HCT116 (cell line): ENCODE results near the gene MEF2D. TPM values are rescaled to one million over a fixed set of nuclear protein-coding genes. Genes with fewer than 3 reads are reported as not detected.

Experiments
- ATAC-seq: fragments of 200-7000 bp; cut with Tn5 transposase; 2 replicates; pipeline ENCODE4 v1.9.1; 2020; ENCODE audit warnings: mild to moderate bottlenecking, moderate library complexity
- BruUV-seq: library from RNA; stranded (reverse); fragments of 400-500 nt; replicated peaks from 2 replicates; lab custom pipeline; 2021; lab: Mats Ljungman, UMichigan
- CTCF ChIA-PET: fragments of 300-600 bp; sonication (Branson Sonifier 250); formaldehyde crosslinking; loops from one replicate; lab custom pipeline; 2021; ENCODE audit warnings: antibody characterized with exemption; lab: Charles Lee
- POLR2A ChIA-PET: fragments of 300-600, 350-600 bp; sonication (Branson Sonifier 250); formaldehyde crosslinking; loops from one replicate; lab custom pipeline; 2021; ENCODE audit warnings: antibody characterized with exemption; lab: Charles Lee
- RAD21 ChIA-PET, 2 experiments: fragments of 300-600 bp; sonication (Branson Sonifier 250); formaldehyde crosslinking; loops; one replicate each; lab custom pipeline; 2023; ENCODE audit warnings: low total read pairs in 2 of 2; ENCODE audit not compliant: uncharacterized antibody in 2 of 2, unreplicated experiment in 2 of 2, low non-redundant PET in 1 of 2; lab: Charles Lee
- DNase-seq: peaks from one replicate; pipeline ENCODE4 v3.0.0-alpha.2; 2010; ENCODE audit warnings: low read depth, low spot score
- H2AFZ ChIP-seq: fragments of 200-600 bp; shearing (Covaris generic), sonication (generic); 2 replicates; pipeline ENCODE4 v1.6.1; 2017; ENCODE audit warnings: low read depth, mixed run types, mixed read lengths, antibody characterized with exemption, low read length; ENCODE audit not compliant: poor library complexity, severe bottlenecking
- H3K27ac ChIP-seq: 2 replicates; pipeline ENCODE4 v1.5.1; 2012; ENCODE audit warnings: low read depth, low read length
- H3K27me3 ChIP-seq: fragments of 200-600 bp; sonication (generic); 2 replicates; pipeline ENCODE4 v1.6.1; 2016; ENCODE audit warnings: mixed run types, low read length, mixed read lengths; ENCODE audit not compliant: insufficient read depth
- H3K36me3 ChIP-seq, 2 experiments: fragments of 200-500 bp in 1 of 2; fragments of 200-600 bp in 1 of 2; sonication (Bioruptor generic) in 1 of 2; sonication (generic) in 1 of 2; 2 replicates each; pipeline versions ENCODE4 v1.5.1 to v1.6.1; 2014 to 2016; ENCODE audit warnings: low read length in 2 of 2, inconsistent platforms in 1 of 2, mixed read lengths in 1 of 2, mixed run types in 1 of 2; ENCODE audit not compliant: insufficient read depth in 2 of 2, control insufficient read depth in 1 of 2
- H3K4me1 ChIP-seq, 2 experiments: fragments of 200-600 bp in 1 of 2; sonication (generic) in 1 of 2; 2 replicates each; pipeline versions ENCODE4 v1.5.1 to v1.6.1; 2012 to 2017; ENCODE audit warnings: low read length in 2 of 2, inconsistent platforms in 1 of 2, mild to moderate bottlenecking in 1 of 2, mixed read lengths in 1 of 2, mixed run types in 1 of 2, moderate library complexity in 1 of 2; ENCODE audit not compliant: insufficient read depth in 2 of 2, control insufficient read depth in 1 of 2
- H3K4me2 ChIP-seq: fragments of 200-600 bp; sonication (generic); 2 replicates; pipeline ENCODE4 v1.6.1; 2017; ENCODE audit warnings: mixed run types, low read length, mixed read lengths
- H3K4me3 ChIP-seq, 2 experiments: fragments of 200-600 bp in 1 of 2; sonication (generic) in 1 of 2; replicated peaks in 1 of 2; 2 replicates each; pipeline ENCODE4 v1.5.1; 2011 to 2016; ENCODE audit warnings: low read length in 2 of 2, control low read depth in 1 of 2, low read depth in 1 of 2, mild to moderate bottlenecking in 1 of 2, mixed read lengths in 1 of 2, mixed run types in 1 of 2
- H3K79me2 ChIP-seq: fragments of 200-600 bp; sonication (generic); 2 replicates; pipeline ENCODE4 v1.6.1; 2017; ENCODE audit warnings: mild to moderate bottlenecking, mixed run types, low read length, moderate library complexity, mixed read lengths; ENCODE audit not compliant: insufficient read depth
- H3K9ac ChIP-seq: fragments of 200-600 bp; sonication (generic); 2 replicates; pipeline ENCODE4 v1.6.1; 2016; ENCODE audit warnings: low read length, mixed read lengths
- H3K9me2 ChIP-seq: fragments of 200-600 bp; sonication (generic), shearing (Covaris generic); 2 replicates; pipeline ENCODE4 v1.6.1; 2017; ENCODE audit warnings: mixed run types, mild to moderate bottlenecking, moderate library complexity; ENCODE audit not compliant: insufficient read depth
- H3K9me3 ChIP-seq, 2 experiments: fragments of 200-500 bp in 1 of 2; fragments of 200-600 bp in 1 of 2; sonication (Bioruptor generic) in 1 of 2; sonication (generic) in 1 of 2; 2 replicates each; pipeline ENCODE4 v1.6.1; 2014 to 2017; ENCODE audit warnings: low read length in 2 of 2, mixed read lengths in 2 of 2, inconsistent platforms in 1 of 2, low read depth in 1 of 2, mild to moderate bottlenecking in 1 of 2, mixed run types in 1 of 2, moderate library complexity in 1 of 2; ENCODE audit not compliant: control insufficient read depth in 1 of 2, insufficient read depth in 1 of 2
- H4K20me1 ChIP-seq: fragments of 200-600 bp; sonication (generic), shearing (Covaris generic); 2 replicates; pipeline ENCODE4 v1.6.1; 2017; ENCODE audit warnings: mixed run types, mild to moderate bottlenecking, moderate library complexity; ENCODE audit not compliant: insufficient read depth
- CEBPB ChIP-seq: IDR thresholded peaks from 2 replicates; pipeline ENCODE4 v1.6.1; 2012; ENCODE audit warnings: low read depth
- JUND ChIP-seq: IDR thresholded peaks from 2 replicates; pipeline ENCODE4 v1.6.1; 2012
- POLR2A ChIP-seq: IDR thresholded peaks from 2 replicates; pipeline ENCODE4 v1.7.0; 2011; ENCODE audit warnings: borderline replicate concordance; ENCODE audit not compliant: insufficient read depth, insufficient read length; ENCODE audit errors: extremely low read depth
- SIN3A ChIP-seq: IDR thresholded peaks from 2 replicates; pipeline ENCODE4 v1.6.1; 2012; ENCODE audit warnings: low read depth
- SP1 ChIP-seq: IDR thresholded peaks from 2 replicates; pipeline ENCODE4 v1.6.1; 2012; ENCODE audit warnings: low read depth
- SRF ChIP-seq: IDR thresholded peaks from 2 replicates; pipeline ENCODE4 v1.6.1; 2012; ENCODE audit warnings: low read depth
- ZFX ChIP-seq: fragments of 450-650 bp; IDR thresholded peaks from 2 replicates; pipeline ENCODE4 v1.6.1; 2017
- intact Hi-C: fragments of 100-400 bp; cut with micrococcal nuclease; formaldehyde crosslinking; loops from 2 replicates; pipeline ENCODE4 v1.10.0; 2022
- total RNA-seq: library from RNA; stranded (reverse); gene quantifications from one replicate; pipeline ENCODE4 v1.2.1, GENCODE V29; 2021; ENCODE audit not compliant: unreplicated experiment
- TF ChIP-seq, protein P1 (sequence below): IDR thresholded peaks from 2 replicates; pipeline ENCODE4 v1.6.1; 2011; ENCODE audit warnings: mild to moderate bottlenecking, low read length, moderate library complexity; ENCODE audit not compliant: insufficient replicate concordance; ENCODE audit errors: extremely low read depth
- TF ChIP-seq, protein P2 (sequence below): IDR thresholded peaks from 2 replicates; pipeline ENCODE4 v1.6.1; 2012
- TF ChIP-seq, protein P3 (sequence below): IDR thresholded peaks from 2 replicates; pipeline ENCODE4 v1.6.1; 2012; ENCODE audit warnings: low read depth
- TF ChIP-seq, protein P4 (sequence below): IDR thresholded peaks from 2 replicates; pipeline ENCODE4 v1.6.1; 2012
- TF ChIP-seq, protein P5 (sequence below), 3 experiments: fragments of 200-600 bp in 1 of 3; sonication (generic) in 1 of 3; IDR thresholded peaks in 2 of 3; conservative IDR thresholded peaks in 1 of 3; 2 replicates each; pipeline ENCODE4 v1.5.1; 2012 to 2017; ENCODE audit warnings: low read depth in 2 of 3, low read length in 2 of 3, antibody characterized with exemption in 1 of 3, borderline replicate concordance in 1 of 3, control low read depth in 1 of 3, mild to moderate bottlenecking in 1 of 3, mixed read lengths in 1 of 3, mixed run types in 1 of 3, moderate library complexity in 1 of 3; ENCODE audit not compliant: insufficient read depth in 1 of 3

MEF2D gene
- total RNA-seq, 1 experiment from 2014 or later, result 44.2 TPM

DNA sequence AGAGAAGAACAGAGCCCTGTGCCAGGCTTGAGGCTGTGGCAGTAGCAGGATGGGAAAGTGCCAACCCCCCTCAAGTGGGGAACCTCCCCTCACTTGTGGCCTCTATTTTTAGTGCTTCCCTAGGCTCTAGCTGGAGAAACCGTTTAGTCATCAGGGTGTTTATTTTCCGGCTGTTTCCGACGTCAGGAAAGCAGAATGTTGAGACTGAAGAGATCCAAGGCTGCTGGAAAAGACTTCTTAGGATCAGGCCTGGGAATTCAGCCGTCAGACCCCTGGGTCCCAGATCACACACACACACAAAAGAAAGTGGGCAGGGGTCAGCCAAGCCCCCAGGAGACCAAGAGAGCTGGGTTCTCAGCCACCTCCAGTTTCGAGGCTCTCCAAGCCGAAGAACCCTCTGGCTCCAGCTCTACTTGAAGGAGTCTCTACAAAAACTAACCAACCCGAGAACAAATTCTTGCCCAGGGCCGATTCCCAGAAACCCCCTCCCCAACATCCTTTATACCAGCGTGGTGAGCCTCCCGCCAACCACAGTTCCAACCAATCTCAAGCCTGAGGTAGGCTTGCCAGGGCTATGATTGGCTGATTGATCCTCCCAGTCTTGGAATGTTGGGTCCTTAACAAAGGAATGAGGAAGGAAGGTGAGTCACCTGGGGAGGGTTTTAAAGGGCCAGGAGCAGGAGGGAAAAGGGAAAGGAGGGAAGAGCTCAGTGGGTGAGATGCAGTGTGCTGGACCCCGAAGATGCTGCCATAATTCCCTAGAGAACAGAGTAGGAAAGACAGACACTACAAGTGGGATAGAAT is 2.5 kb upstream of the MEF2D start (continued):
- TF ChIP-seq, protein P1, sequence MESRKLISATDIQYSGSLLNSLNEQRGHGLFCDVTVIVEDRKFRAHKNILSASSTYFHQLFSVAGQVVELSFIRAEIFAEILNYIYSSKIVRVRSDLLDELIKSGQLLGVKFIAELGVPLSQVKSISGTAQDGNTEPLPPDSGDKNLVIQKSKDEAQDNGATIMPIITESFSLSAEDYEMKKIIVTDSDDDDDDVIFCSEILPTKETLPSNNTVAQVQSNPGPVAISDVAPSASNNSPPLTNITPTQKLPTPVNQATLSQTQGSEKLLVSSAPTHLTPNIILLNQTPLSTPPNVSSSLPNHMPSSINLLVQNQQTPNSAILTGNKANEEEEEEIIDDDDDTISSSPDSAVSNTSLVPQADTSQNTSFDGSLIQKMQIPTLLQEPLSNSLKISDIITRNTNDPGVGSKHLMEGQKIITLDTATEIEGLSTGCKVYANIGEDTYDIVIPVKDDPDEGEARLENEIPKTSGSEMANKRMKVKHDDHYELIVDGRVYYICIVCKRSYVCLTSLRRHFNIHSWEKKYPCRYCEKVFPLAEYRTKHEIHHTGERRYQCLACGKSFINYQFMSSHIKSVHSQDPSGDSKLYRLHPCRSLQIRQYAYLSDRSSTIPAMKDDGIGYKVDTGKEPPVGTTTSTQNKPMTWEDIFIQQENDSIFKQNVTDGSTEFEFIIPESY, result no peak

DNA sequence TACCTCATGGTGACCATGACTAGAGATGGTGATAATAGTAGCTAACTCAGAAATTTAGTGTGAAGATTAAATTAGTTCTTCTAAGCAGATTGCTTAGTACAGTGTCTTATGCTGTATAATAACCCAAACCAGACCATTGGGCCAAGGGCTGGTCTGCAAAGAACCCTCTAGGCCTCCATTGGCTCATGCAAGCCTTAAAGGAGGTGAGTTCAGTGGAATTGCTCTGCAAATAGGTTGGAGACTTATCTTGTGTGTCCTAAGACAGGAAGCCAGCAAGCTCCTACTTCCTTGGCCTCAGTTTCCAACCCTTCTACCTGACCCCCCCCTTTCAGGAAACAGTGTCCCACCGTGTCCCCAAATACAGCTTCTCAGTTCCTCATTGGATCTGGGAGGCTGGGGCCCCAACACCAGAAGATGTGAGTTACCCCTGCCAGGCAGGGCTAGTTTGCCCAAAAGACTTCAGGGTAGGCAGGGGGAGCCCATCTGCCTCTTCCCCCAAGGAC is 1.9 kb upstream of the MEF2D start:
- ChIA-PET POLR2A (interaction anchor here (0.6 to 1.3 kb wide), 4 partner anchors 17 to 165 kb away, joined by 3 to 6 read pairs (median 3); no protein-coding TSS in a partner anchor), CTCF (interaction anchor here (1.3 to 2.2 kb wide), 2 partner anchors 22 to 57 kb away, joined by 6 to 11 read pairs; no protein-coding TSS in a partner anchor), RAD21 (interaction anchor here in 1 of 2 experiments (0.6 to 1.0 kb wide), 2 partner anchors 23 to 45 kb away, joined by 3 to 7 read pairs; no protein-coding TSS in a partner anchor)
- Histone ChIP-seq H4K20me1 (no peaks in the 10 kb centered on the region), H3K4me2 (peak overlapping the region; percentile 93), H3K9me2 (no peaks in the 10 kb centered on the region), H3K27me3 (no peaks in the 10 kb centered on the region), H3K9me3 (no peaks in the 10 kb centered on the region), H3K9ac (peak overlapping the region; percentile 97), H3K79me2 (peaks cover 30% of the 10 kb centered on the region), H3K4me1 (peaks cover 52 to 79% of the 10 kb centered on the region in 2 experiments), H3K27ac (peak overlapping the region; percentile 99), H3K36me3 (no peaks in the 10 kb centered on the region), H2AFZ (no peak overlapping the region), H3K4me3 (peak overlapping the region; percentile 25 to 27)
- intact Hi-C loops, result loop anchor here (10.0 kb wide), 1 partner anchor 242 kb away; the partner anchor contains the start of gene MRPL24
- ATAC-seq (no peak), DNase-seq (no peak)
- no TSS peak for BruUV-seq
- TF ChIP-seq, protein P2, sequence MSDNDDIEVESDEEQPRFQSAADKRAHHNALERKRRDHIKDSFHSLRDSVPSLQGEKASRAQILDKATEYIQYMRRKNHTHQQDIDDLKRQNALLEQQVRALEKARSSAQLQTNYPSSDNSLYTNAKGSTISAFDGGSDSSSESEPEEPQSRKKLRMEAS, result no peak
- TF ChIP-seq POLR2A (no peak), ZFX (no peak), CEBPB (no peak), JUND (no peak), SRF (no peak), SP1 (no peak), SIN3A (no peak)
- TF ChIP-seq, protein P3, sequence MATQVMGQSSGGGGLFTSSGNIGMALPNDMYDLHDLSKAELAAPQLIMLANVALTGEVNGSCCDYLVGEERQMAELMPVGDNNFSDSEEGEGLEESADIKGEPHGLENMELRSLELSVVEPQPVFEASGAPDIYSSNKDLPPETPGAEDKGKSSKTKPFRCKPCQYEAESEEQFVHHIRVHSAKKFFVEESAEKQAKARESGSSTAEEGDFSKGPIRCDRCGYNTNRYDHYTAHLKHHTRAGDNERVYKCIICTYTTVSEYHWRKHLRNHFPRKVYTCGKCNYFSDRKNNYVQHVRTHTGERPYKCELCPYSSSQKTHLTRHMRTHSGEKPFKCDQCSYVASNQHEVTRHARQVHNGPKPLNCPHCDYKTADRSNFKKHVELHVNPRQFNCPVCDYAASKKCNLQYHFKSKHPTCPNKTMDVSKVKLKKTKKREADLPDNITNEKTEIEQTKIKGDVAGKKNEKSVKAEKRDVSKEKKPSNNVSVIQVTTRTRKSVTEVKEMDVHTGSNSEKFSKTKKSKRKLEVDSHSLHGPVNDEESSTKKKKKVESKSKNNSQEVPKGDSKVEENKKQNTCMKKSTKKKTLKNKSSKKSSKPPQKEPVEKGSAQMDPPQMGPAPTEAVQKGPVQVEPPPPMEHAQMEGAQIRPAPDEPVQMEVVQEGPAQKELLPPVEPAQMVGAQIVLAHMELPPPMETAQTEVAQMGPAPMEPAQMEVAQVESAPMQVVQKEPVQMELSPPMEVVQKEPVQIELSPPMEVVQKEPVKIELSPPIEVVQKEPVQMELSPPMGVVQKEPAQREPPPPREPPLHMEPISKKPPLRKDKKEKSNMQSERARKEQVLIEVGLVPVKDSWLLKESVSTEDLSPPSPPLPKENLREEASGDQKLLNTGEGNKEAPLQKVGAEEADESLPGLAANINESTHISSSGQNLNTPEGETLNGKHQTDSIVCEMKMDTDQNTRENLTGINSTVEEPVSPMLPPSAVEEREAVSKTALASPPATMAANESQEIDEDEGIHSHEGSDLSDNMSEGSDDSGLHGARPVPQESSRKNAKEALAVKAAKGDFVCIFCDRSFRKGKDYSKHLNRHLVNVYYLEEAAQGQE, result no peak
- TF ChIP-seq, protein P4, sequence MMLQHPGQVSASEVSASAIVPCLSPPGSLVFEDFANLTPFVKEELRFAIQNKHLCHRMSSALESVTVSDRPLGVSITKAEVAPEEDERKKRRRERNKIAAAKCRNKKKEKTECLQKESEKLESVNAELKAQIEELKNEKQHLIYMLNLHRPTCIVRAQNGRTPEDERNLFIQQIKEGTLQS, result no peak
- TF ChIP-seq, protein P1, result no peak
- TF ChIP-seq, protein P5, sequence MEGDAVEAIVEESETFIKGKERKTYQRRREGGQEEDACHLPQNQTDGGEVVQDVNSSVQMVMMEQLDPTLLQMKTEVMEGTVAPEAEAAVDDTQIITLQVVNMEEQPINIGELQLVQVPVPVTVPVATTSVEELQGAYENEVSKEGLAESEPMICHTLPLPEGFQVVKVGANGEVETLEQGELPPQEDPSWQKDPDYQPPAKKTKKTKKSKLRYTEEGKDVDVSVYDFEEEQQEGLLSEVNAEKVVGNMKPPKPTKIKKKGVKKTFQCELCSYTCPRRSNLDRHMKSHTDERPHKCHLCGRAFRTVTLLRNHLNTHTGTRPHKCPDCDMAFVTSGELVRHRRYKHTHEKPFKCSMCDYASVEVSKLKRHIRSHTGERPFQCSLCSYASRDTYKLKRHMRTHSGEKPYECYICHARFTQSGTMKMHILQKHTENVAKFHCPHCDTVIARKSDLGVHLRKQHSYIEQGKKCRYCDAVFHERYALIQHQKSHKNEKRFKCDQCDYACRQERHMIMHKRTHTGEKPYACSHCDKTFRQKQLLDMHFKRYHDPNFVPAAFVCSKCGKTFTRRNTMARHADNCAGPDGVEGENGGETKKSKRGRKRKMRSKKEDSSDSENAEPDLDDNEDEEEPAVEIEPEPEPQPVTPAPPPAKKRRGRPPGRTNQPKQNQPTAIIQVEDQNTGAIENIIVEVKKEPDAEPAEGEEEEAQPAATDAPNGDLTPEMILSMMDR (IDR thresholded peaks at IDR 0.05 in 2 of 3, conservative IDR thresholded peaks at IDR 0.05 in 1 of 3; ENCODE audit: borderline replicate concordance in 1 of 3, insufficient read depth in 1 of 3, low read depth in 2 of 3, low read length in 2 of 3), result no peak
